Osteoblast (primary cell): ENCODE data around the gene PRUNE1. TPM values are rescaled to one million over a fixed set of nuclear protein-coding genes. Genes with fewer than 3 reads are reported as not detected.

ENCODE experiments used
- DNase-seq: peaks from one replicate; pipeline ENCODE4 v3.0.0; 2011; ENCODE audit warnings: low spot score, mixed read lengths; ENCODE audit not compliant: insufficient read length; ENCODE audit errors: missing footprints
- H2AFZ ChIP-seq: 2 replicates; pipeline ENCODE4 v1.6.0; 2011; ENCODE audit warnings: mild to moderate bottlenecking, low read length
- H3K27ac ChIP-seq: 2 replicates; pipeline ENCODE4 v1.5.1; 2011; ENCODE audit warnings: mild to moderate bottlenecking, low read depth, low read length, moderate library complexity
- H3K27me3 ChIP-seq: 2 replicates; pipeline ENCODE4 v1.6.0; 2012; ENCODE audit warnings: mild to moderate bottlenecking, control low read depth, inconsistent platforms, low read length, moderate library complexity; ENCODE audit not compliant: insufficient read depth
- H3K36me3 ChIP-seq: 2 replicates; pipeline ENCODE4 v1.5.1; 2011; ENCODE audit warnings: mild to moderate bottlenecking, low read length, control low read depth, moderate library complexity; ENCODE audit not compliant: insufficient read depth
- H3K4me1 ChIP-seq: 2 replicates; pipeline ENCODE4 v1.5.1; 2011; ENCODE audit warnings: mild to moderate bottlenecking, low read length, control low read depth, moderate library complexity; ENCODE audit not compliant: insufficient read depth
- H3K4me2 ChIP-seq: 2 replicates; pipeline ENCODE4 v1.6.0; 2011; ENCODE audit warnings: mild to moderate bottlenecking, low read length; ENCODE audit not compliant: insufficient read depth
- H3K4me3 ChIP-seq: fragments of 200-600 bp; sonication (generic); 3 replicates; pipeline ENCODE4 v1.5.1; 2012; ENCODE audit warnings: mild to moderate bottlenecking, low read length, inconsistent platforms; ENCODE audit not compliant: insufficient read depth
- H3K79me2 ChIP-seq: 2 replicates; pipeline ENCODE4 v1.6.0; 2012; ENCODE audit warnings: mild to moderate bottlenecking, low read length, control low read depth, inconsistent platforms; ENCODE audit not compliant: insufficient read depth
- H3K9me3 ChIP-seq: 2 replicates; pipeline ENCODE4 v1.5.1; 2011; ENCODE audit warnings: low read depth, low read length, control low read depth
- H4K20me1 ChIP-seq: 2 replicates; pipeline ENCODE4 v1.6.0; 2012; ENCODE audit warnings: mild to moderate bottlenecking, low read length, control low read depth; ENCODE audit not compliant: insufficient read depth
- CTCF ChIP-seq: IDR thresholded peaks from 2 replicates; pipeline ENCODE4 v1.5.1; 2011; ENCODE audit warnings: mild to moderate bottlenecking, low read depth, low read length, moderate library complexity; ENCODE audit errors: extremely low read depth
- total RNA-seq: library from RNA; depleted of rRNA; stranded (reverse); fragments of >200 nt; gene quantifications from 2 replicates; pipeline ENCODE4 v1.2.3, GENCODE V29; 2012

The PRUNE1 gene
- total RNA-seq, 1 donor, result 11.6 TPM

- Histone ChIP-seq H3K79me2 (peaks cover 68% of the 10 kb centered on the region), H3K4me3 (no peak overlapping the region), H3K4me1 (peaks cover 27% of the 10 kb centered on the region), H3K27ac (no peak overlapping the region), H3K4me2 (no peak overlapping the region), H3K36me3 (peaks cover 57% of the 10 kb centered on the region), H3K9me3 (no peaks in the 10 kb centered on the region), H4K20me1 (peaks cover 55% of the 10 kb centered on the region), H3K27me3 (no peaks in the 10 kb centered on the region), H2AFZ (no peak overlapping the region)
- no peak for DNase-seq
- TF ChIP-seq CTCF, result no peak
Measured at GRCh38 chr1:150967936-150968335, 40.3 kb upstream of the PRUNE1 start.

GRCh38 chr1:150968491-150968890, 39.8 kb upstream of the PRUNE1 start:
- peaks cover 61% of the 10 kb centered on the region for H4K20me1 ChIP-seq
- peaks cover 32% of the 10 kb centered on the region for H3K4me1 ChIP-seq
- peaks cover 52% of the 10 kb centered on the region for H3K36me3 ChIP-seq
- DNase-seq, result no peak
- H3K4me2 ChIP-seq, result no peak overlapping the region
- peaks cover 73% of the 10 kb centered on the region for H3K79me2 ChIP-seq
- no peak overlapping the region for H3K27ac ChIP-seq
- no peak overlapping the region for H3K4me3 ChIP-seq
- H3K9me3 ChIP-seq, result no peaks in the 10 kb centered on the region
- TF ChIP-seq CTCF, result no peak
- no peaks in the 10 kb centered on the region for H3K27me3 ChIP-seq
- H2AFZ ChIP-seq, result no peak overlapping the region

GRCh38 chr1:150969626-150970025, 38.6 kb upstream of the PRUNE1 start:
- peaks cover 81% of the 10 kb centered on the region for H3K79me2 ChIP-seq
- H2AFZ ChIP-seq, result no peak overlapping the region
- no peak overlapping the region for H3K4me2 ChIP-seq
- peaks cover 41% of the 10 kb centered on the region for H3K36me3 ChIP-seq
- DNase-seq, result no peak
- no peaks in the 10 kb centered on the region for H3K27me3 ChIP-seq
- H3K27ac ChIP-seq, result no peak overlapping the region
- peaks cover 34% of the 10 kb centered on the region for H3K4me1 ChIP-seq
- H4K20me1 ChIP-seq, result peaks cover 63% of the 10 kb centered on the region
- no peaks in the 10 kb centered on the region for H3K9me3 ChIP-seq
- no peak for TF ChIP-seq CTCF
- H3K4me3 ChIP-seq, result no peak overlapping the region

- H2AFZ ChIP-seq, result no peak overlapping the region
- H4K20me1 ChIP-seq, result peaks cover 63% of the 10 kb centered on the region
- H3K27ac ChIP-seq, result peak overlapping the region; percentile 58
- H3K9me3 ChIP-seq, result no peaks in the 10 kb centered on the region
- H3K4me1 ChIP-seq, result peaks cover 34% of the 10 kb centered on the region
- H3K36me3 ChIP-seq, result peaks cover 29% of the 10 kb centered on the region
- no peak for TF ChIP-seq CTCF
- peak; percentile 94 for DNase-seq
- H3K4me2 ChIP-seq, result peak overlapping the region; percentile 98
- H3K4me3 ChIP-seq, result peak overlapping the region; percentile 95
- H3K27me3 ChIP-seq, result no peaks in the 10 kb centered on the region
- H3K79me2 ChIP-seq, result peaks cover 81% of the 10 kb centered on the region
Measured at GRCh38 chr1:150970808-150971582, 37.3 kb upstream of the PRUNE1 start.
